C1 segment of cervical spinal cord (tissue), 14 donors: ENCODE data around the gene PLEKHA6.
A peak's percentile ranks its signal among the peaks of the same experiment; 100 is the strongest.

Source experiments
- DNase-seq, 14 donors: peaks; one replicate each; lab custom pipeline; 2025; lab: John Stamatoyannopoulos, UW

The PLEKHA6 gene

DNA sequence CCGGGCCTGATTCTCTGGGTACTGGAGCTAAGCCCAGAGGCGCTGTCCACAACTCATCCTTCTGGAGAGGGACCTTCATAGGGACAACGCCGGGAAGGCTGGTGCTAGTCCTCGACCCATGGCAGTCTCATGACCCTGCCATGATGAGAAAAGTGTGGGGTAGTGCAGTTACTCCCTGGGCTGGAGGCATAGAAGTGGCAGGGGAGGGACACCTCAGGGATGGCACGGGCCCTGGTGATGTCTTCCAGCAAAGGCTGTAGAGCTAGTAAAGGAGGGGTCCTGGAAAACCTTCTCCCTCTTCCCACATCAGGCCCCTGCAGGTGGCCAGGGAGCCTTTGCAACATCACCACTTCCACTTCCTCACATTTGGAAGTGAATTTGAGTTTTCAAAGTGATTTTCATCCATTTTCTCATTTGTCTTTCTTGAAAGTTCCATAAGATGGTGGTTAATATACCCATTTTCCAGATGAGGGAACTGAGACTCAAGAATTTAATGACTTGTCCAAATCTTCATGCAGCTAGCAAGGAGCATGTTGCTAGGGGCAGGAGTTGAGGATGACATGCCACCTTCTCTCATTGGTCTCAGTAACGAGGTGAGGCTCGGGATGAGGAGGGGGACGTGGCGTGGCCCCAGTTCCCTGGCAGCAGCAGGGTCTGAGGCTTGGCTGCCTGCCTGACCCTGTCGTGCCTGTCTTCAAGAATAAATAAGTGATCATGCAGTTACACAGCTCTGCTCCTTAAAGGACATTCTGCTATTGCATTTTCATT is 142.7 kb downstream of the PLEKHA6 start:
- no peak for DNase-seq

DNA sequence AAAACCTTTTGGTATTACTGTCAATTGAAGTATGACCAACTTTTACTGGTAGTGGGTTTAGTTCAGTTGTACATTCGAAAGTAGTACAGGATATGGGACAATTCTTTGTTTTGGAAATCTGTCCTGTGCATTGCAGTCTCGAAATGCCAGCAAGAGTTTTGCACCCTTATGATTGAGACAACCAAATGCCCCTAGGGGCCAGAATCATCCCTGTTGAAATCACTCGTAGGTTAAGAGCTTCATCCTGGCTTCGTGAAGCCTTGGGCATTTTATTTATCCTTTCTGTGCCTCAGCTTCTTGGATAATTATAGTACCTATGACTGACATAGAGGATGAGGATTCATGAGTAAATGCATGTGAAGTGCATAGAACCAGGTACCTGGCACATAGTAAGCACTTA is 143.5 kb downstream of the PLEKHA6 start:
- DNase-seq, result no peak

DNA sequence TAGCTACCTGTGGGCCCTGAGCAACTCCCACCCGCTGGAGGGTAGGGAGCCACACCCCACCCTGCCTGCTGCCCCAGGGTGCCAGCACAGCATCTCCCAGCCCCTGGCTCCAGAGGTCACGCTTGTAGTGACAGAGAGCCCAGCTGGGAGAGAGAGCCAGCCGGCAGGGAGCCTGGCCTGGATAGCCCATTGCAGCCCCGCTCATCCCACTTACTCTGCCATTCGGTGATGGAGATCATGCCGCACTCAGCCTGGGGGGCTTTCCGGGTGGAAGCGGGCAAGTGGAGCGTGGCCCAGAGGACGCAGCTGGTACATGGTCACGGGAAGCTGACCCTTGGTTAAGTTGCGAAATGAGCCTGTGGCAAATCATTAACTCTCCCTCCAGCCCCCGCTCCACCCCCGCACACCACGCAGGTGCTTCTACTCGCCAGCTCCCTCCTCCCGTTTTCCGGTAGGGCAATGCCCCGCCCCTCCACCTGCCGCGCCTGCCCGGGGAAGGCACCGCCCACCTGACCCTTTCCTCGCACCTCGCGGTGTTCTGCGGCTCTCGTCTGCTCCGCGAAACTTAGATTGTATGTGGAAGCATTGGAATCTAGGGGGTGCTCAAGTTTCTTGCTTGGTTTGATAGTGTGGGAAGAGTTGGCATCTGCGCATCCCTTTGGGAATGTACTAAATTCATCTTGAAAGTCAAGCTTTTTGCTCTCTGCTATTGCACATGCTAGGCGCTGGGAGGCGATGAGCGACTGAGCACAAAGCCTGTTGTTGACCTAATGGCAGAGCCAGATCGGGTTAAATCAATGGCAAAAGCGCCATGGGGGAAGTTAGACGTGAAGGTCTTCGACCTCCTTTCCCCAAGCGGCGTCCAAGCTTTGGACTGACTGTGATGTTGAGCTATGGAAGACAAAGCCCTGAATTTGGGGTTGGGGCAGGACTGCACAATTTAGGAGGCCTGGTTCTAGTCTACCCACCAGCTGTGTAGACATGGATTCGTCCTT is 145.8 kb downstream of the PLEKHA6 start, which contains the start of gene GOLT1A:
TSS of gene GOLT1A (minus strand) at position 321 of the 995 bp plus-strand sequence. CDS start at position 239, 82 bp downstream.
- DNase-seq, result peak in 9 of 14 donors; percentile 25 to 58 (median 39)

DNA sequence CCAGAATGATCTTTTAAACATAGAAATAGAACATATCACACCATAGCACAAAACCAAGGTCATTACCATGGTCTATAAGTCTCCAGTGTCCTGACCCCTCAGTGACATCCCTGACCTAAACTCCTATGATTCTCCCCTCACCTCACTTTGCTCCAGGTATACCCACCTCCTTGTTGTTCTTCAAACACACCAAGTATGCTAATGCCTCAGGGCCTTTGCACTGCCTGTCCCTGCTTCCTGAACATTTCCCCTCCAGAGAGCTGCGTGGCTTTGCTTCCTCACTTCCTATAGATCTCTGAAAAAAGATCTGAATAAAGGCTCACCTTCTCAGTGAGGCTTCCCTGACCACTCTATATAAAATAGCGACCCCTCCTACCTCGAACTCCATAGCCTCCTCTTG is 147.0 kb downstream of the PLEKHA6 start:
- no peak for DNase-seq

DNA sequence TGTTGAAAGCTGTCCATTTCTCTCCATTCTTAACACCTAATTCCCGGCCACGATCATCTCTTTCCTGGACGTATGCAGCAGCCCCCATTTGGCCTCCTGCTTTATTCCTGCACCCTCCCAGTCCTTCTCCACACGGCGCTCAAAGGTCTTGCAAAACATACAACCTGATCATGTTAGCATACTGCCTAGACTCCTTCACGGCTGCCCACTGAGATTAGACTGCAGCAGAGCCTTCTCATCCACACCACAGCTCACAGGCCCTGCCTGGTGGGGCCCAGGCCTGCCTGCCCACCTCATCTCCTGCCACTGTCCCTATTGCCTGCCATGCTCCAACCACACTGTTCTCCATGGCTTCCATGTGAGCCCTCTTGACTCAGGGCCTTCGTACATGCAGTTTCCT is 148.7 kb downstream of the PLEKHA6 start:
- no peak for DNase-seq

DNA sequence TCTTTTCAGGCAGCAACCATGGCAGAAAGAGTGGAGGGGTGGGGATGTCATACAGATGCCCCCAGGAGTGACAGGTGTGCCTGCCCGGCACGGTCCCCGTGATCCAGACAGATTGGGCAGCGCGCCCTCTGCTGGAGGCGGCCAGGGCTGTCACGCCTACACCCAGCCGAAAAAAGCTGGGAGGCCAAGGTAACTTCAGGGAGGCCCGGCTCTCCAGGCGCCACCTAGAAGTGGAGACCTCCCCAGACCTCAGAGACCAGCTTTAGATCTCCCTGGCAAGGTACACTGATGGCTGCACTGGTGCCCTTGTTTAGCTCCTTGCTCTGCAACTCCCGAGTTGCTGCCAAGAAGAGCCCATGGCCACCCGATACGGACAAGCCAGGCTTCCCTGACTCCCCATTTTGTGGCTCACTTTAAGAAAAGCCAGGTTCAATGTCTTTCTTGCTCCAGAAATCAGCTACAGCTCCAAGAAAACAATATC is 152.6 kb downstream of the PLEKHA6 start:
- peak in 9 of 14 donors; percentile 9 to 58 (median 18) for DNase-seq

DNA sequence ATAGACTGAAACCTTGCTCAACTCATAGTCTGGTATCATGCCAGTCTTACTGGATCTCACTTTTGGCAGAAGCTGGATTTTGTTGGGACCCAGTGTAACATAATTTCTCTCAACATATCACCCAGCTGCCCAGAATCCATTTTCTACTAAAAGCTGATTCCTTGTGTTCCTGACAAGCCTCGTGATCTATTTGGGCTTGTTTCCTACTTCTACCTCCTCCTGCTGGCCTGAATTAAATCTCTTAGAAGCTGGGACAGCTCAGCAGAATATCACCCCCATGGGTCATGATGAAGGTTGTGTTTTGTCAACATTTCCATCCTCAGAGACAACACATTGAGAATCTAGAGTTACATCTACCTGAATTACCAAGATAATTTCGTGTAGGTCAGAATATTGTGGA is 153.6 kb downstream of the PLEKHA6 start:
- DNase-seq, result no peak

DNA sequence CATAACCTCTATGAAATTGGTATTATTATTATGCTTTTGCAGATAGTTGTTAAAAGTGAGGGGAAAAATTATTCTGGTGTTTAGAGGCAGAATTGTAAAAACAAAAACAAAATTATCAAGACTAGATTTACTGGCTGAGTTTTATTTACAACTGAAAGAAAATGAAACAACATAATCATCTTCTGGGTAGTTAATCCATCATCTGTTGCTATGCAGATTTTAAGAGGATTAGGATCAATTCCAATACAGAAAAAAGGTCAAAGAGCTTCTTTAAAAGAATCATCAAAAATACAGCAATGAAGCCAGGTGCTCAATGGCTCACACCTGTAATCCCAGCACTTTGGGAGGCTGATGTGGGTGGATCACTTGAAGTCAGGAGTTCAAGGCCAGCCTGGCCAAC is 154.2 kb downstream of the PLEKHA6 start:
- DNase-seq, result no peak

DNA sequence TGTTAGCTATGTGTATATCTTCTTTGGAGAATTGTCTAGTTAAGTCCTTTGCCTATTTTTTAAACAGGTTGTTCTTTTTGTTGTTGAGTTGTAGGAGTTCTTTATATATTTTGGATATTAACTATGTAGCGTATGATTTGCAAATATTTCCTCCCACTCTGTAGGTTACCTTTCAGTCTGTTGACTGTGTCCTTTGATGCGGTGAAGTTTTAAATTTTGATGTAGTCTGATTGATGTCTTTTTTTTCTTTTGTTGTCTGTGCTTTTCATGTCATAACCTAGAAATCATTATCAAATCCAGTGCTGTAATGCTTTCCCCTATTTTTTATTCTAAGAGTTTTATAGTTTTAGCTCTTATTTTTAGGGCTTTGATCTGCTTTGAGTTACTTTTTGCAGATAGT is 154.8 kb downstream of the PLEKHA6 start:
- no peak for DNase-seq

DNA sequence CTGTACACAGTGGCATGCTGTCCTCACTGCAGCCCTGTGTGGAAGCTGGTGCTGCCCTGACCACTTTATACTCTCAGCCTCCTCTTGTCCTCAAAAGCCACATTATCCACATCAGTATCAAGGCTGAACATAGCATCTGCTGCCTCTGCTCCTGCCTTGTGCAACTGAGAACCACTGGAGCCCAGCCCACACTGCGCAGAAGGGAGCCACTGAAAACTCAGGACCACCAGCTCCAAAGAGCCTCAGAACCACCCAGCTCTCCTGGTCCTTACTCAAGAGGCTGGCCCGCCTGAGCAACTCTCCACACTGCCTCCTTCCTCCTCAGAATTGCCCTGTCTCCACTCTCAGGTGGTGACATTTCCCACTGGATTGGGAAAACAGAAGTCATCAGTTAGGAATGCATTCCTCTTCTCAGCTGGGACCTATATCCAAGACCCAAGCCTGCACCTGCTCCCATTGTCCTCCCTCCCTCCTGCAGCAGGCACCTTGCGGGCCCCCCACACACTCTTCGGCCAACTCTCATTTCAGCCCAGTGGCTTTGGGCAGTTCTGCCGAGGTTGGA is 156.4 kb downstream of the PLEKHA6 start:
- DNase-seq, result no peak

DNA sequence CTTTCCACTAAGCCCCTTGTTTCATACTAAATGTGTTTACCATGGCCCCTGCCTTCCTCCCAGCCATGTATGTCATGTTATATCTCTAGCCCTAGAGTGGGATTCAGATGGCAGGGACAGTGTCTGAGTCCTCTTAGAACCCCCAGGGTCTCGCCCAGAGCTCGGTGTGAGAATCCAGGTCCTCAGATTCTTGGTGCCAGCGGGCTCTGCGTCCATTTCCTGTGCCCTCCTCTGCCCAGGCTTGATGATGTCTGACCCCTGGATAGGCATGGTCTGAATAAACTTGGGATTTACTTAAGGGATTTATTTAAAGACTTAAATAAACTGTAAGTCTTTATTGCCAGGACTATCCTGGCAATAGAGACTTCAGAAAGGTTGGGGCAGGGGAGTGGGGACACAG is 157.2 kb downstream of the PLEKHA6 start:
- no peak for DNase-seq

DNA sequence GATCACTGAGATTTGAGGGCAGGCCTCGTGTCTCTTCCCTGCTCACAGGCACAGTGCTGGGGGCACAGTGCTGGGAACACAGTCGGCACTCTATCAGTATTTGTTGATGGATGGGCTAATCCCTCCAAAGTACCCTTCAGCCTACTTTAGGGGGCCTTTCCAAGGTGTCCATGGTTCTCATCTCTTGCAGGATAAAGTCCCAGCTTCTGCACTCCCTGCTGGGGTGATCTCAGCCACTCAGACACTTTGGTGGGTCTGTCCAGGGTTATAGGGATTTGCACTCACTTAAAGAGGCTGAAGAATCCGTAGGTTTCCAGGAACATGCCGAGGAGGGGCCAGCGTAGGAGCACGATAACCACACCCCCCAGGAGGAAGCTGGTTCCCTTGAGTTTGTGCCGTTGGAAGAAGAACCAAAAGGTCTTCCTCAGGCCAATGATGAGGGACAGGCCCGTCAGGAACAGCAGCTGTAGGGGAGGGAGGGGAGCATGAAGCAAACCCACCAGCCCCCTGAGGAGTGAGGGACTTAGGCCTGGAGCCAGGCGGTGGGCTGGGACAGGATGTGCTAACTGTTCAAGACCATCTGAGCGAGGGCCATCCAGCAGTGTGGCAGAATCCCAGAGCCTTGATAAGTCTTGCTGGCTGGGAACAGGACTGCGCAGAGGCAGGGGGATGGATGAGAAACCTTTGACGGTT is 158.2 kb downstream of the PLEKHA6 start:
- no peak for DNase-seq

DNA sequence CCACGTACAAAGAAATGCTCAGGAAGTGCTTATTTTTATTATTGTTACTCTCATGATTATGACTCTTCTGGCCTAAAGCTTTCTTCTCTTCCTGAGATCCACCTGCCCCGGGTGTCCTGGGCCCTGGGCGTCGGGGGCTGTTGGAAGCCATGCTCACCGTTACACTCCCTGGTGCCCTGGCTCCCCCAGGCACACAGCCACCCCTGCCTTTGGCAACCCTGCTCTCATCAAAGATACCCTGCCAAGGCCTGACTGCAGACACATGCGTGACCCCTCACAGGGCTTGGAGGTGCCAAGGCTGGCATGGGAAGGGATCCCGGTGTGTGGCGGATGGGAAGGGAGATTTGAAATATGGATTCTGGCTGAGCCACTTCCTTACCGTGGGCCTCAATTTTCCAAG is 160.2 kb downstream of the PLEKHA6 start:
- no peak for DNase-seq

DNA sequence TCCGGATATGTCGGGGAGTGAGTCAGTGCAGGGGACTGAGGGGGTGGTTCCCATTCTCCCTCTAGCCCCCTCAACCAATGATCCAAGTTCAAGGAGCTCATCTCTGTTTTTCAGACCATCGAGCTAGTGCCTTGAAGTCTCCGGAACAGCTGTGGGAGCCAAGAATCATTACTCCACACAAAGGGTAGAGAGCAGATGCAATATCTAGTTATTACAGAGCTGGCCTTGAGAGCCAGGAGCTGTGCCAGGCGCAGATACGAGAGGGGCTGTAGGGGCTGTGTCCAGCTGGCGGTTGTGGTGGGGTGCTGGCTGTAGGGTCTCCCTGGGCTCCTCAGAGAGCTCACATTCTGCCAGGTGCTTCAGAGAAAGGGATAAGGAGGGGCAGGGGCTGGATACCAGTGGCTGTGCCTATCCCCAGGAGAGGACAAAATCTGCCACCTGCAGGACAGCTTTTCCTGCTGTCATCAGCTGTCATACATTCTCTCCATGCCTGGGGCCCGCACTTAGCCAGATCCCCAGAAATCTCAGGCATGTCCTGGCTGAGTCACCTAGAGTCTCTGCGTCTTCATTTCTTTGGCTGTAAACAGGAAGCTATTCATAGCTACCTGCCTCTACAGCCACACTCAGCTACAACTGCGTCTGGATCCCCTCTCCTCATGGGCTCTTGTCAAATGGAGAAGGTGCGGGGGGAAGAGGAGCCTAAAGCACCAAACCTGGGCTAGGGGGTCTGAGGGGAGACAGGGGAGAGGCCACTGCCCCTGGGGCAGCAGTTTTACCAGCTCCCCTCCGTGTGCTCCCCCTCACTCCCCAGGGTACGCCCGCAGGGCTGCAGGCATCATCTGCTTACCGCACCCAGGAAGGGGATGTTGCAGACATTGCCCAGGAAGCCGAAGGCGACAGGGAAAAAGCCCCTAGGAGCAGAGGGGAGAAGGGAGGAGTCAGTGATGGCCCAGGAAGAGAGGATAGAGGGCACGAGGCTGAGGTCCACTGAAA is 161.1 kb downstream of the PLEKHA6 start:
- DNase-seq, result no peak

DNA sequence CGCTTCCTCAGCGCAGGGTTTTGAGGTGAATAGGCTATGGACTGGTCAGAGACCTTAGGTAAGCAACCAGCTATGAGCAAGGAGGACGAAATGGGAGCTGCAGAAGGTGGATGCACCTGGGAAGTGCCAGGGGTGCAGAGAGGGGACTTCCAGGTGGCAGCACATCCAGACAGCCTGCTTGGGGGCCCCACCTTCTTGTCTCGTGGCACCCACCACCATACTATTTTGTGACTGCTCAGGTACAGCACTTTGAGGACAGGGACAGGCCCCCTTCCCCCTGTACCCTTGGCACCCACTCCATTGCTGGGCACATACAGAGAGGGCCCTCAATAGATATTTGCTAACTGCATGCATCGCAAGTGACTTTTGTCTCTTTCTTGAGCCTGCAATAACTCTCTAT is 162.7 kb downstream of the PLEKHA6 start:
- DNase-seq, result no peak

DNA sequence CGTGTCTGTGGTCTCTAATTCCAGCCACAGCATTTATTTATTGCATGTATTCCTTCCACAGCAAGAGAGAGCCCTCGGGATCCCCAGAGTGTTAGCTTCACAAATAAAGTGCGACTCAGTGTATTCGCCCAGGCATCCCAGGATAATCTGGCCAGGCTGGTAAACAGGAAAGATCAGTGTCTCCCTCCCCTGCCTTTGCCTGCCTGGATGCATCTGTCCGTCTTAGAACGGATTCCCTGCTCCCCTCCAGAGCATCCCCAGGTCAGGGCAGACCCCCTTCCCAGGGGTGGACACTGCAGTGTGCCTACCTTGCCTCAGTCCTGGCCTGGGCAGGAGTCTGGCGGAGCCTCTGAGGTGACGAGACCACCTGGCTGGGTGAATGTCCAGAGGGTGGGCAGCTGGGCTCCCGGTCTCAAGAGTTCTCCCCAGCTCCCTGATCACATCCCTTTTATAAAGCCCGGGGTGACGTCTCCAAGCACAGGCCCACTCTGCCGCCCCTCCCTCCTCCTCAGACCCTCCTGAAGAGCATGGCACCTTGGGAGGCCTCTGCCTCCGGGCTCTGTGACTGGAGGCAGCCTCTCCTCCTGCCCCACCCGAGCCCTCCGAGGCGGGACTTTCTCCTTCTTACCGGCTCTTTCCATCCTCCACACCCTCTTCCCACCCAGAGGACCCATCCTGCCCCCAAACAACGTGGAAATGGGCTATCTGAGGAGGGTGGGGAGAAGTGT is 163.5 kb downstream of the PLEKHA6 start, which contains the start of gene KISS1:
TSS of gene KISS1 (minus strand) at position 424 of the 728 bp plus-strand sequence. CDS start 3,615 bp downstream, outside the sequence.
- DNase-seq, result no peak

DNA sequence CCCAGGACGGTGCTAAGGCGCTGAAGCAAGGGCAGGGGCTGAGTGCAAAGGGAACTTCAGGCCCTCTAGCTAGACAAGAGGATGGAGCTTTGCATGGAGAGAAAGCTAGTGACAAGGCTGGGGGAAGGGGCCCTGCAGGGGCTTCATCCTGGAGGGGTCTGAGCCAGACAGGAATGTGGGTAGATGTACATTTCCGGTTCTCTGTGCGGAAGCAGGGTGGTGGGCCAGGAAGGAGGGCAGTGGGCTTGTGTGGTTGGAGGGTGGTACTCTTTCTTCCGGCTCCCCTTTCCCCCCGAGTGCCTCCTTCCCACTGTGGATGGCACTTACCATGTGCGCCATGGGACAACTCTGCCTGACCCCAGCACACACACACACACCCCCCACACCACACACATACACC is 165.0 kb downstream of the PLEKHA6 start:
- no peak for DNase-seq

DNA sequence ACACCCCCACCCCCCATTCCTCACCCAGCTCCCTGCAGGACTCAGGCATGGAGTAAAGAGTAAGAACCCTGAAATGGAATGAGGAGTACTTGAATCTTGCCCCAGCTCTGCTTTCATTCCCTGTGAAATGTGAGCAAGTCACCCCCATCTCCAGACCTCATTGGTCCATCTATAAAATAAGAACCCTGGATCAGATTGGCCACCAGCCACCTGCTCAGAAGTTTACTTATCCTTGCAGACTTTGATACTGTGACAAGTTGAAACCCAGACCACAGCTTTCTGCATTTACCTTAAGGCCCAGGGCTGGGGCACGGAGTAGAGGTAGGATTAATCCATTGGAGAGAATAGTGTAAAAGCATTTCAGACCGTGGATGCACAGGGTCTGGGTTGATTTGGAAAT is 165.6 kb downstream of the PLEKHA6 start:
- no peak for DNase-seq
